ENCODE data around the gene OGDH. TPM values are rescaled to one million over a fixed set of nuclear protein-coding genes. Genes with fewer than 3 reads are reported as not detected.

The OGDH gene
- total and polyA plus RNA-seq, 2 of the 13 experiments (the other 11 are each of a cell fraction or from before 2014, with no cell fraction given) = 17.4 to 25.4 TPM

DNA sequence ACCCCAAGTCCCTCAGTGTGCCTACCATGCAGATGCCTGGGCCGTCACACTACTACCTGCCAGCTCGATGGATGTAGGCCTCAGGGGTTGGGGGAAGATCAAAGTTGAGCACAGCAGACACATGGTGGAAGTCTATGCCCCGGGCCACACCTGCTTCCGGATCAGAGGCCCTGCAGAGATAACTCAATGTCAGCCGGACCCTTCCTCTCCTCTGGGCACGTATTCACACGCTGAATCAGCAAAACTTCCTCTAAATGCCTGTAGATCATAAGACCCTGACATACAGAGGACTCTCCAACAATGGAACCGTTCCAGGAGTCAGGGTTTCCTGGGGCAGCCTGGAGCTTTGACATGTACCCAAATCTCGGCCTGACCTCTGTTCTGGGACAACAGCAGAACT is 36.5 kb upstream of the OGDH start:
- H3K4me1 ChIP-seq (ENCODE audit: insufficient read depth, low read length) = peaks cover 34% of the 10 kb centered on the region
- intact Hi-C loops (cut with micrococcal nuclease; ENCODE audit: unreplicated experiment) (loop anchor here (5.0 kb wide), 1 partner anchor 78 kb away; the partner anchor contains the start of gene NUDCD3), in situ Hi-C loops (cut with HindIII; ENCODE audit: extremely low pct_ligation_motif_present, low pct_unique_long_range_greater_than_20kb) (no loop called here)
- peaks cover 31% of the 10 kb centered on the region for H3K79me2 ChIP-seq (ENCODE audit: insufficient read depth, low read length)
- CTCF ChIA-PET (ENCODE audit: low intra/inter-chr PET ratio, low total read pairs) = no interaction called here
- no peaks in the 10 kb centered on the region; a peak in 1 of 5 replicates for H3K27me3 ChIP-seq (ENCODE audit: control insufficient read depth in 1 of 2, insufficient read depth in 2 of 2, low read length in 2 of 2)
- 81% methylated on average over 5 of the region's 9 CpGs for WGBS (ENCODE audit: low lambda C conversion rate)
- no peak overlapping the region for H3K4me3 ChIP-seq (replicated peaks in 1 of 3; ENCODE audit: insufficient read depth in 1 of 3, low read depth in 2 of 3, low read length in 3 of 3)
- no peak for FAIRE-seq
- H3K9ac ChIP-seq (ENCODE audit: insufficient read depth, low read depth, low read length) = no peak overlapping the region
- no peak overlapping the region for H3K27ac ChIP-seq (ENCODE audit: extremely low read length, insufficient read depth, low read length)
- H2AFZ ChIP-seq (ENCODE audit: low read length) = no peak overlapping the region
- POLR2A ChIA-PET = interaction anchor here (1.4 kb wide), 2 partner anchors 8 to 12 kb away, joined by 3 to 4 read pairs; partner anchors contain the start of gene TMED4
- H3K36me3 ChIP-seq (replicated peaks in 1 of 2; ENCODE audit: control insufficient read depth in 1 of 2, insufficient read depth in 2 of 2, low read length in 2 of 2) = peaks cover 41 to 73% of the 10 kb centered on the region in 2 experiments
- TF ChIP-seq MAFK (conservative IDR thresholded peaks at IDR 0.05 in 1 of 2, IDR thresholded peaks at IDR 0.05 in 1 of 2; ENCODE audit: low read length in 2 of 2) = peak; percentile 87 to 92
- TF ChIP-seq MAFF (IDR thresholded peaks at IDR 0.05; ENCODE audit: low read depth, low read length) = peak; percentile 89
- TF ChIP-seq MIXL1 (CRISPR knock-in tag; IDR thresholded peaks at IDR 0.05) = no peak
- no peak for TF ChIP-seq RFX1 (IDR thresholded peaks at IDR 0.05)
- BruUV-seq (replicated peaks) = no TSS peak
- no peaks in the 10 kb centered on the region for H3K9me3 ChIP-seq (ENCODE audit: low read length)
- H4K20me1 ChIP-seq (ENCODE audit: insufficient read depth, low read length) = no peaks in the 10 kb centered on the region; the same call in 1 of the 2 replicates
- ATAC-seq = no peak
- DNase-seq (ENCODE audit: low spot score) = no peak
- H3K4me2 ChIP-seq (ENCODE audit: low read depth, low read length) = no peak overlapping the region

DNA sequence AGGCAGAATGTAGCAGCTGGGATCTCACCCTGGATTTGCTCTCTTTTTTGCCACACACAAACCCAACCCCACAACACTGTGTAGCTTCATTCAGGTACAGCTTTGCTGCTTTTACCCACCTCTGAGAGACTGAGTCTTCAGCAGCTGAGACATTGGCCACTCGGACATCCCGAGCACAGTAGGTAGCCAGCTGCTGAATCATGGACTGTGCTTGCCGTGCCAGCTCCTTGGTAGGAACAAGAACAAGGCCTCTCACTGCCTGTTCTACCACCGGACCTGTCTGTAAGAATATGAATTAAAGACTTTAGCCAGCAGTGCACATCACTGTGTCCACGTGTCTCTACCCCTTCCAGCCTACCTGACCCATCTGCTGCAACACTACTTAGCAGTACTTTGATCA is 33.7 kb upstream of the OGDH start:
- ChIA-PET CTCF (ENCODE audit: low intra/inter-chr PET ratio, low total read pairs) (no interaction called here), POLR2A (interaction anchor here (1.5 to 2.8 kb wide), 7 partner anchors 8 to 276 kb away, joined by 4 to 45 read pairs (median 15); partner anchors contain the start of genes NUDCD3 and TMED4)
- no peaks in the 10 kb centered on the region; a peak in 1 of 5 replicates for H3K27me3 ChIP-seq (ENCODE audit: control insufficient read depth in 1 of 2, insufficient read depth in 2 of 2, low read length in 2 of 2)
- ATAC-seq (no peak), FAIRE-seq (no peak), DNase-seq (ENCODE audit: low spot score) (no peak)
- H3K36me3 ChIP-seq (replicated peaks in 1 of 2; ENCODE audit: control insufficient read depth in 1 of 2, insufficient read depth in 2 of 2, low read length in 2 of 2) = peaks cover 32 to 52% of the 10 kb centered on the region in 2 experiments
- H3K9me3 ChIP-seq (ENCODE audit: low read length) = no peaks in the 10 kb centered on the region
- no peak overlapping the region for H2AFZ ChIP-seq (ENCODE audit: low read length)
- H3K4me3 ChIP-seq (replicated peaks in 1 of 3; ENCODE audit: insufficient read depth in 1 of 3, low read depth in 2 of 3, low read length in 3 of 3) = peak overlapping the region; percentile 77 to 91 (median 83)
- intact Hi-C loops (cut with micrococcal nuclease; ENCODE audit: unreplicated experiment) = loop anchor here (5.0 kb wide), 1 partner anchor 80 kb away; the partner anchor contains the start of gene NUDCD3
- BruUV-seq (replicated peaks) = no TSS peak
- H3K9ac ChIP-seq (ENCODE audit: insufficient read depth, low read depth, low read length) = peak overlapping the region; percentile 93
- WGBS (ENCODE audit: low lambda C conversion rate) = 22% methylated on average over 5 of the region's 5 CpGs
- peak; percentile 41; the same call in 1 of the 2 replicates for TF ChIP-seq JUNB (CRISPR knock-in tag; IDR thresholded peaks at IDR 0.05; ENCODE audit: borderline replicate concordance)
- TF ChIP-seq, protein P1, sequence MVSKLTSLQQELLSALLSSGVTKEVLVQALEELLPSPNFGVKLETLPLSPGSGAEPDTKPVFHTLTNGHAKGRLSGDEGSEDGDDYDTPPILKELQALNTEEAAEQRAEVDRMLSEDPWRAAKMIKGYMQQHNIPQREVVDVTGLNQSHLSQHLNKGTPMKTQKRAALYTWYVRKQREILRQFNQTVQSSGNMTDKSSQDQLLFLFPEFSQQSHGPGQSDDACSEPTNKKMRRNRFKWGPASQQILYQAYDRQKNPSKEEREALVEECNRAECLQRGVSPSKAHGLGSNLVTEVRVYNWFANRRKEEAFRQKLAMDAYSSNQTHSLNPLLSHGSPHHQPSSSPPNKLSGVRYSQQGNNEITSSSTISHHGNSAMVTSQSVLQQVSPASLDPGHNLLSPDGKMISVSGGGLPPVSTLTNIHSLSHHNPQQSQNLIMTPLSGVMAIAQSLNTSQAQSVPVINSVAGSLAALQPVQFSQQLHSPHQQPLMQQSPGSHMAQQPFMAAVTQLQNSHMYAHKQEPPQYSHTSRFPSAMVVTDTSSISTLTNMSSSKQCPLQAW (CRISPR knock-in tag; IDR thresholded peaks at IDR 0.05) = no peak
- in situ Hi-C loops (cut with HindIII; ENCODE audit: extremely low pct_ligation_motif_present, low pct_unique_long_range_greater_than_20kb) = no loop called here
- H4K20me1 ChIP-seq (ENCODE audit: insufficient read depth, low read length) = no peaks in the 10 kb centered on the region
- peak overlapping the region; percentile 83 for H3K27ac ChIP-seq (ENCODE audit: extremely low read length, insufficient read depth, low read length)
- H3K4me2 ChIP-seq (ENCODE audit: low read depth, low read length) = peak overlapping the region; percentile 99
- peaks cover 33% of the 10 kb centered on the region for H3K79me2 ChIP-seq (ENCODE audit: insufficient read depth, low read length)
- peaks cover 39% of the 10 kb centered on the region for H3K4me1 ChIP-seq (ENCODE audit: insufficient read depth, low read length)
